ENCODE data around the gene PRPSAP1.

DNA sequence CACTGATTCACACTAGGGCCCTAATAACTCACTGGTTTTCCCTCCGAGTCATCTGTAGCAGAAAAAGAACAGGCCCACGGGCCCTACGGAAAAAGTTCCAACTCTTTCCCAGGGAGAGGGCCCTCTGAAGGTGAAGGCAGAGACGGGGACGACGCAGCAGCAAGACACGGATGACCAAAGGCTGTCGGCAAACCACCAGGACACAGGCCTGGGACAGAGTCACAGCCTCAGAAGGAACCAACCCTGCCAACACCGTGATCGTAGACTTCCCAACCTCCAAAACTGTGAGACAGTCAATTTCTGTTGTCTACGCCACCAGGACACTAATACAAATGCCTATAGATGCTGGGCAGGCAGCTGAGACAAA, 25.5 kb upstream of the PRPSAP1 start:
- TF ChIP-seq, protein P1, sequence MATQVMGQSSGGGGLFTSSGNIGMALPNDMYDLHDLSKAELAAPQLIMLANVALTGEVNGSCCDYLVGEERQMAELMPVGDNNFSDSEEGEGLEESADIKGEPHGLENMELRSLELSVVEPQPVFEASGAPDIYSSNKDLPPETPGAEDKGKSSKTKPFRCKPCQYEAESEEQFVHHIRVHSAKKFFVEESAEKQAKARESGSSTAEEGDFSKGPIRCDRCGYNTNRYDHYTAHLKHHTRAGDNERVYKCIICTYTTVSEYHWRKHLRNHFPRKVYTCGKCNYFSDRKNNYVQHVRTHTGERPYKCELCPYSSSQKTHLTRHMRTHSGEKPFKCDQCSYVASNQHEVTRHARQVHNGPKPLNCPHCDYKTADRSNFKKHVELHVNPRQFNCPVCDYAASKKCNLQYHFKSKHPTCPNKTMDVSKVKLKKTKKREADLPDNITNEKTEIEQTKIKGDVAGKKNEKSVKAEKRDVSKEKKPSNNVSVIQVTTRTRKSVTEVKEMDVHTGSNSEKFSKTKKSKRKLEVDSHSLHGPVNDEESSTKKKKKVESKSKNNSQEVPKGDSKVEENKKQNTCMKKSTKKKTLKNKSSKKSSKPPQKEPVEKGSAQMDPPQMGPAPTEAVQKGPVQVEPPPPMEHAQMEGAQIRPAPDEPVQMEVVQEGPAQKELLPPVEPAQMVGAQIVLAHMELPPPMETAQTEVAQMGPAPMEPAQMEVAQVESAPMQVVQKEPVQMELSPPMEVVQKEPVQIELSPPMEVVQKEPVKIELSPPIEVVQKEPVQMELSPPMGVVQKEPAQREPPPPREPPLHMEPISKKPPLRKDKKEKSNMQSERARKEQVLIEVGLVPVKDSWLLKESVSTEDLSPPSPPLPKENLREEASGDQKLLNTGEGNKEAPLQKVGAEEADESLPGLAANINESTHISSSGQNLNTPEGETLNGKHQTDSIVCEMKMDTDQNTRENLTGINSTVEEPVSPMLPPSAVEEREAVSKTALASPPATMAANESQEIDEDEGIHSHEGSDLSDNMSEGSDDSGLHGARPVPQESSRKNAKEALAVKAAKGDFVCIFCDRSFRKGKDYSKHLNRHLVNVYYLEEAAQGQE (IDR thresholded peaks at IDR 0.05; ENCODE audit: insufficient read depth in 1 of 2, low read depth in 2 of 2, low read length in 1 of 2): no peak
- TF ChIP-seq POLR2AphosphoS5 (IDR thresholded peaks at IDR 0.05; ENCODE audit: low read depth, low read length) (no peak), SIN3A (IDR thresholded peaks at IDR 0.05; ENCODE audit: borderline replicate concordance, insufficient read depth, low read depth, low read length) (no peak)
- TF ChIP-seq, protein P2, sequence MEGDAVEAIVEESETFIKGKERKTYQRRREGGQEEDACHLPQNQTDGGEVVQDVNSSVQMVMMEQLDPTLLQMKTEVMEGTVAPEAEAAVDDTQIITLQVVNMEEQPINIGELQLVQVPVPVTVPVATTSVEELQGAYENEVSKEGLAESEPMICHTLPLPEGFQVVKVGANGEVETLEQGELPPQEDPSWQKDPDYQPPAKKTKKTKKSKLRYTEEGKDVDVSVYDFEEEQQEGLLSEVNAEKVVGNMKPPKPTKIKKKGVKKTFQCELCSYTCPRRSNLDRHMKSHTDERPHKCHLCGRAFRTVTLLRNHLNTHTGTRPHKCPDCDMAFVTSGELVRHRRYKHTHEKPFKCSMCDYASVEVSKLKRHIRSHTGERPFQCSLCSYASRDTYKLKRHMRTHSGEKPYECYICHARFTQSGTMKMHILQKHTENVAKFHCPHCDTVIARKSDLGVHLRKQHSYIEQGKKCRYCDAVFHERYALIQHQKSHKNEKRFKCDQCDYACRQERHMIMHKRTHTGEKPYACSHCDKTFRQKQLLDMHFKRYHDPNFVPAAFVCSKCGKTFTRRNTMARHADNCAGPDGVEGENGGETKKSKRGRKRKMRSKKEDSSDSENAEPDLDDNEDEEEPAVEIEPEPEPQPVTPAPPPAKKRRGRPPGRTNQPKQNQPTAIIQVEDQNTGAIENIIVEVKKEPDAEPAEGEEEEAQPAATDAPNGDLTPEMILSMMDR (IDR thresholded peaks at IDR 0.05): no peak
